HL-60 (cell line): ENCODE results near the gene GRK1.

Experiments
- DNase-seq, 2 experiments: peaks; one replicate each; pipeline ENCODE4 v3.0.0-alpha.2; 2010 to 2020; ENCODE audit warnings: low read depth in 1 of 2, low spot score in 1 of 2
- H3K27ac ChIP-seq: fragments of 250-450 bp; sonication (Bioruptor Pico); replicated peaks from 2 replicates; pipeline ENCODE4 v1.5.1; 2020; ENCODE audit warnings: mild to moderate bottlenecking, moderate library complexity
- H3K27me3 ChIP-seq: fragments of 250-450 bp; sonication (Bioruptor Pico); 2 replicates; pipeline ENCODE4 v1.5.1; 2021; ENCODE audit warnings: mild to moderate bottlenecking, moderate library complexity; ENCODE audit not compliant: insufficient read depth, poor library complexity, severe bottlenecking
- H3K4me3 ChIP-seq: replicated peaks from 2 replicates; pipeline ENCODE4 v1.5.1; 2011; ENCODE audit warnings: mild to moderate bottlenecking, control low read depth, low read length; ENCODE audit not compliant: insufficient read depth
- CTCF ChIP-seq: IDR thresholded peaks from one replicate; pipeline ENCODE4 v1.5.1; 2011; ENCODE audit warnings: low read length, control low read depth, inconsistent platforms; ENCODE audit not compliant: insufficient read depth
- GABPA ChIP-seq: IDR thresholded peaks from 2 replicates; pipeline ENCODE4 v1.6.1; 2012; ENCODE audit warnings: low read depth
- POLR2AphosphoS5 ChIP-seq: IDR thresholded peaks from 2 replicates; pipeline ENCODE4 v1.6.1; 2012; ENCODE audit warnings: low read depth
- REST ChIP-seq: IDR thresholded peaks from 2 replicates; pipeline ENCODE4 v1.6.1; 2012; ENCODE audit warnings: low read depth; ENCODE audit not compliant: insufficient replicate concordance
- SPI1 ChIP-seq: IDR thresholded peaks from 2 replicates; pipeline ENCODE4 v1.6.1; 2012; ENCODE audit warnings: low read depth, mild to moderate bottlenecking, borderline replicate concordance

Gene GRK1

GRCh38 chr13:113781571-113781970 is 114.6 kb downstream of the GRK1 start:
- no peak overlapping the region for H3K27ac ChIP-seq
- TF ChIP-seq REST (no peak), CTCF (no peak), POLR2AphosphoS5 (no peak), SPI1 (no peak), GABPA (no peak)
- no peaks in the 10 kb centered on the region for H3K27me3 ChIP-seq
- H3K4me3 ChIP-seq, result no peak overlapping the region
- DNase-seq, result no peak

GRCh38 chr13:113782472-113782871 is 115.5 kb downstream of the GRK1 start:
- Histone ChIP-seq H3K27me3 (no peaks in the 10 kb centered on the region), H3K27ac (no peak overlapping the region), H3K4me3 (no peak overlapping the region)
- DNase-seq, result no peak
- TF ChIP-seq SPI1 (no peak), POLR2AphosphoS5 (no peak), GABPA (no peak), REST (no peak), CTCF (no peak)

- no peak for DNase-seq
- no peak for TF ChIP-seq SPI1
- TF ChIP-seq CTCF, result no peak
- no peak for TF ChIP-seq GABPA
- TF ChIP-seq REST, result no peak
- TF ChIP-seq POLR2AphosphoS5, result no peak
- no peaks in the 10 kb centered on the region for H3K27me3 ChIP-seq
- no peak overlapping the region for H3K4me3 ChIP-seq
- H3K27ac ChIP-seq, result no peak overlapping the region
Measured at GRCh38 chr13:113783200-113783881, 116.3 kb downstream of the GRK1 start.
